Gastrocnemius medialis (tissue), 4 donors: ENCODE results near the gene FMNL3.

Experiments used
- POLR2A ChIP-seq, 2 donors: fragments of 450-650 bp; IDR thresholded peaks; one replicate each; pipeline ENCODE4 v1.6.1; 2017; ENCODE audit warnings: antibody characterized with exemption in 2 of 2, mild to moderate bottlenecking in 2 of 2, moderate library complexity in 2 of 2
- TF ChIP-seq, protein P1 (sequence below), 5 experiments: fragments of 450-650 bp in 3 of 5; fragments of 200-600 bp in 2 of 5; sonication (generic) in 2 of 5; IDR thresholded peaks in 4 of 5; conservative IDR thresholded peaks in 1 of 5; 1 replicate in 4 of 5; 2 replicates in 1 of 5; pipeline ENCODE4 v1.5.1; 2016 to 2019; ENCODE audit warnings: antibody characterized with exemption in 5 of 5, mild to moderate bottlenecking in 3 of 5, moderate library complexity in 3 of 5

DNA sequence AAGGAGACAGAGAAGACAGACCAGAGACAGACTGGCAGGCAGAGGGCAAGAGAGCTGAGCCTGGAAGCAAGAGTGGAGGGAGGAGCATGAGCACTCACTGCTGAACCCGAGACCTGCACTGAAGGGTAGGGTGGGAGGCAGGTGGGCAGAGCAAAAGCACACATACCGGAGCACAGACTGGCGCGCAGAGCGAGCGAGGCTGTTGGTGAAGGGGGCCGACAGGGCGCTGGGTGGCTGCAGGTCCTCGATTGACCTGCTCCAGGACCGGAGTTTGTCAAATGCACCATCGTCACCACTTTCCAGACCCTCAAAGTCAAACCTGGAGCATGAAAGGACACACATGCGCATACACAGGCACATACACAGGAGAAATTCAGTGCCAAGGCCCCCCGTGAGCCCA, 48.9 kb downstream of the FMNL3 start:
- TF ChIP-seq, protein P1, sequence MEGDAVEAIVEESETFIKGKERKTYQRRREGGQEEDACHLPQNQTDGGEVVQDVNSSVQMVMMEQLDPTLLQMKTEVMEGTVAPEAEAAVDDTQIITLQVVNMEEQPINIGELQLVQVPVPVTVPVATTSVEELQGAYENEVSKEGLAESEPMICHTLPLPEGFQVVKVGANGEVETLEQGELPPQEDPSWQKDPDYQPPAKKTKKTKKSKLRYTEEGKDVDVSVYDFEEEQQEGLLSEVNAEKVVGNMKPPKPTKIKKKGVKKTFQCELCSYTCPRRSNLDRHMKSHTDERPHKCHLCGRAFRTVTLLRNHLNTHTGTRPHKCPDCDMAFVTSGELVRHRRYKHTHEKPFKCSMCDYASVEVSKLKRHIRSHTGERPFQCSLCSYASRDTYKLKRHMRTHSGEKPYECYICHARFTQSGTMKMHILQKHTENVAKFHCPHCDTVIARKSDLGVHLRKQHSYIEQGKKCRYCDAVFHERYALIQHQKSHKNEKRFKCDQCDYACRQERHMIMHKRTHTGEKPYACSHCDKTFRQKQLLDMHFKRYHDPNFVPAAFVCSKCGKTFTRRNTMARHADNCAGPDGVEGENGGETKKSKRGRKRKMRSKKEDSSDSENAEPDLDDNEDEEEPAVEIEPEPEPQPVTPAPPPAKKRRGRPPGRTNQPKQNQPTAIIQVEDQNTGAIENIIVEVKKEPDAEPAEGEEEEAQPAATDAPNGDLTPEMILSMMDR (IDR thresholded peaks at IDR 0.05 in 4 of 5, conservative IDR thresholded peaks at IDR 0.05 in 1 of 5) = no peak
- TF ChIP-seq POLR2A (IDR thresholded peaks at IDR 0.05) = no peak
